NOMO-1 treated with DMSO at 0.1 percent for 48 hours (cell line): ENCODE results near the gene C5orf52.
"Not testable (repeated sequence)": the region's sequence is repeated elsewhere in the genome, so short reads cannot be mapped to it uniquely, and the experiment has no call there.

ENCODE experiments used
- DNase-seq: peaks from one replicate; lab custom pipeline; 2025; ENCODE audit not compliant: unreplicated experiment; lab: John Stamatoyannopoulos, UW

Gene C5orf52

GRCh38 chr5:157721159-157721558 is 49.8 kb downstream of the C5orf52 start:
- no peak for DNase-seq

GRCh38 chr5:157722895-157723294 is 51.6 kb downstream of the C5orf52 start:
- not testable (repeated sequence) for DNase-seq

GRCh38 chr5:157726607-157727006 is 55.3 kb downstream of the C5orf52 start:
- DNase-seq = not testable (repeated sequence)

GRCh38 chr5:157727858-157728257 is 56.5 kb downstream of the C5orf52 start:
- DNase-seq = not testable (repeated sequence)
